Stimulated activated CD4-positive, alpha-beta T cell treated with anti-CD3 and anti-CD28 coated beads, Interleukin-12 subunit alpha, Interleukin-12 subunit beta, amount 100 ng/mL, for 48 hours (primary cell): ENCODE measurements around the gene KCND2.

Experiments
- DNase-seq, 3 donors: peaks; one replicate each; pipeline ENCODE4 v3.0.0-alpha.2; 2020; ENCODE audit warnings: low read depth in 2 of 3, low spot score in 1 of 3

KCND2 gene

DNA sequence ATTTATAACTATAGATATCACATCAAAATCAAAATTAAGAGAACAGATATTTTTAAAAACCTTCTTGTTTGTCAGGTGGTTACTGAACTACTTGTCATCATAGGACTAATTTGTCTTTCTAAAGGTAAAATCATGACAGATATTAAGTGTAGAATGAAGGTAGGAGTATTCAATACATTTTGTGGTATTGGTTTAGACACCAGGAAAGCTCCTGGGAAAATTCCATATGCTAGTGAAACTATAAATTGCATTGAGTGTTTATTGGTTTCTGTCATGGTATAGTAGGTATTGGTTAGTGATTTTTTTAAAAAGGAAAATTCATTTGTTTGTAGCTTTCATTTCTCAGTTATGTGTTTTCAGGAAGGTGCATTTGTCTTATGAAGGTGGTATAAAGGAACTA is 132.7 kb downstream of the KCND2 start:
- no peak for DNase-seq

- DNase-seq: no peak
Measured at GRCh38 chr7:120407010-120407409, 134.0 kb downstream of the KCND2 start.

DNA sequence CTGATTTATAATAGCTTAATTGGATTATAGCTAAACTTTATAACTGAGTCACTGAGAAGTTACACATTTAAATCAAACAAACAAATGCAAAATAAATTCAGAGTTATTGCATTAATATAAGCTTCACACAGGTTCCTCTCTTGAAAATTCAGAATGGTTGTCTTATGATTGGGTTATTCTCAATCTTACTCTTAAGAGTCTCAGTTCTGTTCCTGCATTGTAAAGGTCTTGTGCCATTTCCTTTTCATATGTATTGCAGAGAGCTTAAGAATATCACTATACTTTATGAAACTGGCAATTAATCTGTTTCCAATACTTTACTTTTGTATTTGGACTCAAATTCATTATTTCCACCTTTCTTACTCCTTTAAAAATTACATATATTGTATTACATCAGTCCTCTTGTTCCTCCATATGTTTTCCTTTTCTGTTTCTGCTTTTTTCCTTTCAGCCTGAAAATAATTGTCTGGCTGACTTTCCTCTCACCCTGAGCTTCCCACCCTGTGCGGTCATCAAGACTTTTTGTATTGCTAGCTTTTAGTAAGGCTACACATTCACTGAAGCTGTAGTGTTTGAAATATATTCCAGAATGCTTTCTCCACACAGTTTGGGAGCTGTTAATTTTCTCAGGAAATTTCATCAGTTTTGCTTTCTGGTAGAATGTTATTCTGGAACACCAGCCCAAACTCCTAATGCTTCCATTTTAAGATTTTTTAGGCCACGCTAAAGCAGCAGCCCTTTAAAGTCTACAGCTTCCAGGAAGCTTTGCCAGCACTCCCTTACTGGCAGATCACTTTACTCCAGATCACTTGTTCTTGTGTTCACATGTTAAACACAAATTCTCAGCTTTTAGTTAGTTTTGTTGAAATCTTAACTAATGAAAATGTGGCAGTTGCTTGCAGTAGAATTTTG is 139.4 kb downstream of the KCND2 start:
- DNase-seq: no peak

- no peak for DNase-seq
Measured at GRCh38 chr7:120413164-120413563, 140.2 kb downstream of the KCND2 start.

- no peak for DNase-seq
Measured at GRCh38 chr7:120417244-120417979, 144.4 kb downstream of the KCND2 start.

- DNase-seq: no peak
Measured at GRCh38 chr7:120421151-120421651, 148.2 kb downstream of the KCND2 start.

- DNase-seq: no peak
Measured at GRCh38 chr7:120431016-120431415, 158.0 kb downstream of the KCND2 start.

- DNase-seq: no peak
Measured at GRCh38 chr7:120436487-120437060, 163.6 kb downstream of the KCND2 start.

GRCh38 chr7:120441850-120442249 is 168.9 kb downstream of the KCND2 start:
- no peak for DNase-seq

- DNase-seq: no peak
Measured at GRCh38 chr7:120442838-120443237, 169.9 kb downstream of the KCND2 start.

GRCh38 chr7:120444650-120445049 is 171.7 kb downstream of the KCND2 start:
- no peak for DNase-seq

GRCh38 chr7:120445276-120445675 is 172.3 kb downstream of the KCND2 start:
- no peak for DNase-seq

DNA sequence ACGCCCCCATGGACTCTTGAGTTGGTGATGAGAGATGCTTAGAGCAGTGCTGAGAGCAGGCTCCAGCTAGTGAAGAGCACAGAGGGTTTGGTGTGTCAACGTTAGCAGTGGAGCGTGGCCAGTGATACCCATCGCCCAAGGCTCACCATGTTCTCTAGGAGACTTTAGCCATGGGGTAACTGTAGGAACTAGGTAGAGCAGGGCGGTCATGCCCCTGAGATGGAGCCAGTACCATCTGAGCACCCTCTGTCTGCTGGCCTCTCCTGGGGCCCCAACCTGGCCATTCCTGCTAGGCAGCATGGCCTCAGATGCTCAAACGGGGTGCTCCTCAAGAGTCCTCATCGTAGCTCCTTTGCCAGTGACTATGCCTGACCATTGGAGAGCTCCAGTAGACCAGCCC is 179.7 kb downstream of the KCND2 start:
- no peak for DNase-seq

GRCh38 chr7:120456699-120457098 is 183.7 kb downstream of the KCND2 start:
- no peak for DNase-seq

- no peak for DNase-seq
Measured at GRCh38 chr7:120460949-120461348, 188.0 kb downstream of the KCND2 start.

DNA sequence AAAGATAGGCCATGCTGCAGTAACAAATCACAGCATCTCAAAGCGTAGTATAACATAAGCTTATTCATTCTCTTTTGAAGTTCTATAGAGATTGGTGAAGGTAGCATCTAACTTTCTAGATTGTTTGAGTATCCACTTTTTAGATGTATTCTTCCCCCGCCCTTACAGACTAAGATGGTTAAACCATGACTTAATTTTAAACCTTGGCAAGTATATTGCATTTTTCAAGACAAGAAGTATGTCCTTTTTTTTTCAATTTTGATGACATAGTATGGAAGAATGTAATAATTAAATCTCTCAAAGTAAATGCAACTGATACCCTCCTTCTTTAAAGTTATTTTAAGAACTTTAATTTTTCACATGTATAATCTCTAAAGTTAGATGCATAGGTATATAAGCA is 190.0 kb downstream of the KCND2 start:
- no peak for DNase-seq

GRCh38 chr7:120464104-120464503 is 191.1 kb downstream of the KCND2 start:
- DNase-seq: no peak

GRCh38 chr7:120467676-120468075 is 194.7 kb downstream of the KCND2 start:
- DNase-seq: no peak

DNA sequence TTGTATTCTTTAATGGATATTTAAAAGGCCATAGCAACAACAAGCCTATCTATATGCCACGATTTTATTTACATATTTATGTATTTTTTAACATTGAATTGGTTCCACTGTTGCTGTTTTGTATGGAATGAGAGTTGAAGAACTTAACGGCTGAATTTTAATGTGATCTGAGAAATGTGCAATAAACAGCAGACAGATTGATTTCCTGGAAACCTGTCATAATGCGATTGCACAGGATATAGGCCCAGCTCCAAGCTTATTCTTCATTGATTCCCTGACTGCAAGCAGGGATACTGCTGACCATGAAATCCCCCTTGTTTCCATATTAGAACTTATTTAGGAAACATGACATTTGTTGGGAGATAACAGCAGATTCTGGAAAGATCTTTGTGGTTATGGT is 195.6 kb downstream of the KCND2 start:
- DNase-seq: no peak

GRCh38 chr7:120472892-120473291 is 199.9 kb downstream of the KCND2 start:
- DNase-seq: no peak

DNA sequence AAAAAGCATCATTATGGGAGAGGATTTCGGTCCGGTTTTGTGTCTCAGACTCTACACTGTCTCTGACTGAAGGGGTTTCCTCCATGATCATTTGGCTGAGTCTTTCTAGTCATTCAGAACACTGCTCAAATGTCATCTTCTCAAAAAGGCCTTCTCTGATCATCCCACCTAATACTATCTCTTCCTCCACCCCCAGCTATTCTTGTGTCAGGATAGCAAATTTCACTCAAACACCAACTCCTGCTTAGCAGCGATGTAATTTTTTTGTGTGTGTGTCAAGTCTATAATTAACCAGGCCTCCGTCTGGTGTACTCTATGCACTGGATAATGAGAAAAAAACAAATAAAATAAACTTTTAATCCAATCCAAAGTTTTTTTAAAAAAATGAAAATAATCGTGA is 200.4 kb downstream of the KCND2 start:
- no peak for DNase-seq

DNA sequence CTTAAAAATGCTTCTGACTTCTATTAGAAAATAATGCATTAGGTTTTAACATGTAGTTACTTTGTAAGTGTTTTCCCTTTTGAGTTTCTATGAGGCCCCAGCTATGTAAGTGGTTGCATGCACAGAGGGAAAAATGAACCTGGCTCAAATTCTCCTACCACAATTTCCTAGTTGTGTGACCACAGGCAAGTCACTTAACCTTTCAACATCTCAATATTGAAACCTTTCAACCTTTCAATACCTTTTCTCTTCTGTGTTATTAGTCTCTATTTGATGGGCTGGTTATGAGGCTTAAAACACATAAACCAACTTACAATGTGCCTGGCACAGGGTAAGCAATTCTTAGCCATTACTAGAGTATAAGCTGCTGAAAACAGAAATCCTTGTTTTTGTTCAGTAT is 203.0 kb downstream of the KCND2 start:
- no peak for DNase-seq
